Muscle layer of colon (tissue), 2 donors: ENCODE data around the gene FADS6.

Experiments used
- H3K27ac ChIP-seq: one replicate; pipeline ENCODE4 v1.7.0; 2013; ENCODE audit warnings: low read depth, mild to moderate bottlenecking, low read length, moderate library complexity
- H3K27me3 ChIP-seq, 2 donors: one replicate each; pipeline ENCODE4 v1.7.0; 2013; ENCODE audit warnings: low read length in 2 of 2, mild to moderate bottlenecking in 2 of 2; ENCODE audit not compliant: insufficient read depth in 2 of 2, control insufficient read depth in 1 of 2
- H3K36me3 ChIP-seq: one replicate; pipeline ENCODE4 v1.7.0; 2013; ENCODE audit warnings: mild to moderate bottlenecking, low read length; ENCODE audit not compliant: insufficient read depth
- H3K4me1 ChIP-seq: one replicate; pipeline ENCODE4 v1.7.0; 2013; ENCODE audit warnings: mild to moderate bottlenecking, low read length; ENCODE audit not compliant: insufficient read depth
- H3K4me3 ChIP-seq, 2 donors: one replicate each; pipeline ENCODE4 v1.7.0; 2013; ENCODE audit warnings: low read length in 2 of 2, low read depth in 1 of 2, mild to moderate bottlenecking in 1 of 2, moderate library complexity in 1 of 2
- H3K9ac ChIP-seq: one replicate; pipeline ENCODE4 v1.7.0; 2013; ENCODE audit warnings: low read length
- H3K9me3 ChIP-seq: one replicate; pipeline ENCODE4 v1.7.0; 2013; ENCODE audit warnings: mild to moderate bottlenecking, low read length
- donor health status: abdominal sarcoma.
- donor health status: Adenocarcinoma of cecum.

FADS6 gene

GRCh38 chr17:74903034-74903433 is 9.6 kb upstream of the FADS6 start:
- Histone ChIP-seq H3K9me3 (no peaks in the 10 kb centered on the region), H3K4me1 (no peaks in the 10 kb centered on the region), H3K27me3 (peaks cover 0 to 25% of the 10 kb centered on the region in 2 donors), H3K4me3 (no peak overlapping the region), H3K36me3 (no peaks in the 10 kb centered on the region), H3K9ac (no peak overlapping the region), H3K27ac (no peak overlapping the region)

GRCh38 chr17:74901353-74902135 is 8.1 kb upstream of the FADS6 start:
- Histone ChIP-seq H3K27me3 (peaks cover 0 to 25% of the 10 kb centered on the region in 2 donors), H3K36me3 (no peaks in the 10 kb centered on the region), H3K9ac (no peak overlapping the region), H3K9me3 (no peaks in the 10 kb centered on the region), H3K4me1 (no peaks in the 10 kb centered on the region), H3K27ac (no peak overlapping the region), H3K4me3 (no peak overlapping the region)

GRCh38 chr17:74900208-74900607 is 6.8 kb upstream of the FADS6 start:
- no peak overlapping the region for H3K27ac ChIP-seq

GRCh38 chr17:74898376-74898946 is 5.0 kb upstream of the FADS6 start:
- H3K27ac ChIP-seq = no peak overlapping the region
- peaks cover 8 to 36% of the 10 kb centered on the region in 2 donors for H3K27me3 ChIP-seq
- H3K4me3 ChIP-seq = no peak overlapping the region
- H3K9me3 ChIP-seq = no peaks in the 10 kb centered on the region
- no peaks in the 10 kb centered on the region for H3K36me3 ChIP-seq
- no peak overlapping the region for H3K9ac ChIP-seq
- no peaks in the 10 kb centered on the region for H3K4me1 ChIP-seq

More at GRCh38 chr17:74900208-74900607, 6.8 kb upstream of the FADS6 start:
- Histone ChIP-seq H3K4me3 (no peak overlapping the region), H3K36me3 (no peaks in the 10 kb centered on the region), H3K27me3 (peaks cover 0 to 30% of the 10 kb centered on the region in 2 donors), H3K4me1 (no peaks in the 10 kb centered on the region), H3K9ac (no peak overlapping the region), H3K9me3 (no peaks in the 10 kb centered on the region)

- Histone ChIP-seq H3K9me3 (no peaks in the 10 kb centered on the region), H3K4me3 (no peak overlapping the region), H3K27ac (no peak overlapping the region), H3K36me3 (no peaks in the 10 kb centered on the region), H3K9ac (no peak overlapping the region), H3K4me1 (no peaks in the 10 kb centered on the region), H3K27me3 (peaks cover 12 to 41% of the 10 kb centered on the region in 2 donors)
These were observed 671 bp upstream of the FADS6 start for GRCh38 chr17:74893936-74894671.

GRCh38 chr17:74892013-74892841 is 1.2 kb downstream of the FADS6 start:
- Histone ChIP-seq H3K9me3 (no peaks in the 10 kb centered on the region), H3K36me3 (no peaks in the 10 kb centered on the region), H3K4me3 (no peak overlapping the region), H3K4me1 (no peaks in the 10 kb centered on the region), H3K27ac (no peak overlapping the region), H3K9ac (no peak overlapping the region), H3K27me3 (peaks cover 12 to 49% of the 10 kb centered on the region in 2 donors)

GRCh38 chr17:74890554-74890953 is 2.9 kb downstream of the FADS6 start:
- H3K27me3 ChIP-seq = peaks cover 12 to 46% of the 10 kb centered on the region in 2 donors
- no peak overlapping the region for H3K9ac ChIP-seq
- H3K9me3 ChIP-seq = no peaks in the 10 kb centered on the region
- H3K27ac ChIP-seq = no peak overlapping the region
- H3K36me3 ChIP-seq = no peaks in the 10 kb centered on the region
- no peaks in the 10 kb centered on the region for H3K4me1 ChIP-seq
- no peak overlapping the region for H3K4me3 ChIP-seq

GRCh38 chr17:74888469-74888868 is 5.0 kb downstream of the FADS6 start:
- no peaks in the 10 kb centered on the region for H3K9me3 ChIP-seq
- H3K9ac ChIP-seq = no peak overlapping the region
- H3K27me3 ChIP-seq = peaks cover 4 to 27% of the 10 kb centered on the region in 2 donors

GRCh38 chr17:74883241-74883745 is 10.1 kb downstream of the FADS6 start:
- H3K9me3 ChIP-seq = no peaks in the 10 kb centered on the region
- H3K36me3 ChIP-seq = no peaks in the 10 kb centered on the region
- H3K9ac ChIP-seq = no peak overlapping the region
- peaks cover 0 to 21% of the 10 kb centered on the region in 2 donors for H3K27me3 ChIP-seq
- no peak overlapping the region for H3K4me3 ChIP-seq
- no peaks in the 10 kb centered on the region for H3K4me1 ChIP-seq
- no peak overlapping the region for H3K27ac ChIP-seq

More at GRCh38 chr17:74888469-74888868, 5.0 kb downstream of the FADS6 start:
- H3K36me3 ChIP-seq = no peaks in the 10 kb centered on the region
- no peak overlapping the region for H3K27ac ChIP-seq
- no peaks in the 10 kb centered on the region for H3K4me1 ChIP-seq
- H3K4me3 ChIP-seq = no peak overlapping the region

- Histone ChIP-seq H3K9ac (no peak overlapping the region), H3K4me1 (no peaks in the 10 kb centered on the region), H3K4me3 (no peak overlapping the region), H3K36me3 (no peaks in the 10 kb centered on the region), H3K27me3 (peaks cover 0 to 26% of the 10 kb centered on the region in 2 donors), H3K27ac (no peak overlapping the region), H3K9me3 (no peaks in the 10 kb centered on the region)
These were observed 10.8 kb downstream of the FADS6 start for GRCh38 chr17:74882517-74883240.
